A549 treated with AZD9567 at 1 μM for 4 hours (cell line): ENCODE data around the gene TBC1D19. TPM values are rescaled to one million over a fixed set of nuclear protein-coding genes. Genes with fewer than 3 reads are reported as not detected.

Experiments used
- total RNA-seq: library from RNA; stranded (reverse); fragments of 200-300 nt; extraction: Qiagen RNA extraction; gene quantifications from 5 replicates; pipeline ENCODE4 v1.2.3, GENCODE V29; 2022; ENCODE audit not compliant: insufficient read depth

The TBC1D19 gene, protein sequence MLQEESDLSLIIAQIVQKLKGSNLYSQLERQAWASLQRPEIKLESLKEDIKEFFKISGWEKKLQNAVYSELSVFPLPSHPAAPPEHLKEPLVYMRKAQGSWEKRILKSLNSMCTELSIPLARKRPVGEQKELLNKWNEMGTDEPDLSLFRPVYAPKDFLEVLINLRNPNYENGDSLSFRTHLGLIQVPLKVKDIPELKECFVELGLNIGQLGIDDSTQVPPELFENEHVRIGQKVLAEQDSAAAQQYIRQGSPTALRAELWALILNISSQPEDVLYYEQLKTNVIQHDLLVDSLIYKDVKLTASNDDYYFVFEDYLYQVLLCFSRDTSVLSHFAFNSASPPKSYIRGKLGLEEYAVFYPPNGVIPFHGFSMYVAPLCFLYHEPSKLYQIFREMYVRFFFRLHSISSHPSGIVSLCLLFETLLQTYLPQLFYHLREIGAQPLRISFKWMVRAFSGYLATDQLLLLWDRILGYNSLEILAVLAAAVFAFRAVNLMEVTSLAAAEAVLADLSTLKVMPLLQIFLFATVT
- total RNA-seq = 3.1 to 5.8 TPM (median 4.6 TPM) in 5 replicates

DNA sequence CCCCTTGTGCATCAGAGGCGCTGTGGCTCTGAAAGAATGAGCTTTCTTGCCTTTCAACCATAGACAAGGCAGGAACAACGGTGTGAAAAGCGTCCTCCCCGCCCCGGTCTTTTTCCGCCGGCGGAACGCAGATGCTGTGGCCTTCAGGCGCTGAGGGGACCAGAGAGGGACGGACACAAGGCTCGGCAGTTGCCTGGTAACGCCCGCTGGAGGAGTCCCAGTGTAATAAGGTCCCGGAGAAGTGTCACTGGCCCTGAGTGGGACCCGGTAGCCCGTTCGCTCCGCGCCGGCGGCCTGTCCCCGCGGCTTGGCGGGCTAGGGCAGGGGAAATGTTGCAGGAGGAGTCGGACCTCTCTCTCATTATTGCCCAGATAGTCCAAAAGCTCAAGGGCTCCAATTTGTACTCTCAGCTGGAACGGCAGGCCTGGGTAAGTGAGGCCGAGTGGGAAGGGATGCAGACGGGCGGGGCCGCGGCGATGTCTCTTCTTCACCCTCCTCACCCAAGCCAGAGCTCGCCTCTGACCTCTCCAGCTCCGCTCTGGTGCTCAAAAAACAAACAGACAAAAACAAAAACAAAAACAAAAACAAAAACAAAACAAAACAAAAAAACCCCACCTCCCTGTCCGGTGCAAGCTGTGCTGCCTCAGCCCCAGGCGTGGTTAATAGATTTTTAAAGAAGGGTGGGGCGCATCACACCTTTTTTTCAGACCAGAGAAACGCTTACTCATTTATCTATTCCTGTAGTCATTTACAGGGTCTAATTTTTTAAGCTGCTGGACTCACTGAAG lies at the start of gene TBC1D19:
TSS of gene TBC1D19 (plus strand) at position 220 of the 788 bp plus-strand sequence. CDS start at position 330, 110 bp downstream.

Other genes with a start within 250 kb of the TBC1D19 start
- gene CCKAR, start 93.6 kb upstream of the TBC1D19 start, total RNA-seq = not detected in 5 replicates